HG02870 (cell line): ENCODE data around the gene CACNA1E.

ENCODE experiments used
- ATAC-seq: cut with Tn5 transposase; IDR thresholded peaks from one replicate; pipeline ENCODE4 v1.9.1; 2021; ENCODE audit warnings: mild to moderate bottlenecking, moderate library complexity; ENCODE audit not compliant: unreplicated experiment

The CACNA1E gene

DNA sequence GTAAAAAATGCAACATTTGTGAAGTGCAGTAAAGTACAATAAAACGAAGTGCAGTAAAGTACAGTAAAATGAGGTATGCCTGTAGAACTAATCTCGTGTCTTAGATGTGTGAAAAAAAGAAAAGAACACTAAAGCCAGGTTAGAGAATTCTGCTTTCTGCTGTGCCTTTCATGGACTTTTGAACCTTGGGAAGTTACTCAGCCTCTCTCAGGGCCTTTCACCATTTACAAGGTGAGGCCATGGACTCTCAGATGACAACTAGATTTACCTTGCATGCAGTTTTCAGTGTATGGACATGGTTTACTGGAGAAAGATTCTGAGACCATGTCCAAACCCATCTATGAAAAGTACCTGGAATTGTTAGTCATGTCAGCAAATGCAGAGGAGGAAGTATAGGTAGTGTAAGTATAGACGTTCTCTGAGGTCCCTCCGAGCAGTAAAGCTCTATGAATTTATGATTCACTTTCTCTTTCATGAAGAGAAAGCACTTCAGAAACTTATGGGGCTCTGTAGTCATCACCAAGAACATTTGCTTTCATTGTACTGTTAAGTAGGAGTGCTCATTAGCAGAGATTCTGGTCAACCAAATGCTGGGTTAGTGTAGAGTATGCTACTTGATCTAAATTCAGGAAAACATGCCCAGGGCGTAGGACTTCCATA, 143.1 kb downstream of the CACNA1E start:
- no peak for ATAC-seq

DNA sequence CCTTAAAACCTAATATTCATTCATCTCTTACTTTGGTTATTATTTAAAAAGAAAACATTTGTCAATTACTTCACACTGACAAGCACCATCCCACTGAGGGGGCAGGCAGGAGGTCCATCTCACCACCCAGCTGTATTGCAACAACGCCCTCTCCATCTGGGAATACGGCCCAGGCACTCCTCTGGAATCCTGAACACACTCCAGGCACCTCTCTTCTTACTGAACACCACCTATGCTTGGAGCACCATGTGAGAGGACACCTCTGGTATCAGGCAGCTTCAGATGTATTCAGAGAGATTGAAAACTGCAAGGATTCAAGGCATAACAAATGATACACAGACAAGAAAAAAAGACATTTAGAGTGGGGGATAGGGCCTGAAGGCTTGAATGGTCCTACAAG, 147.1 kb downstream of the CACNA1E start:
- ATAC-seq: no peak

DNA sequence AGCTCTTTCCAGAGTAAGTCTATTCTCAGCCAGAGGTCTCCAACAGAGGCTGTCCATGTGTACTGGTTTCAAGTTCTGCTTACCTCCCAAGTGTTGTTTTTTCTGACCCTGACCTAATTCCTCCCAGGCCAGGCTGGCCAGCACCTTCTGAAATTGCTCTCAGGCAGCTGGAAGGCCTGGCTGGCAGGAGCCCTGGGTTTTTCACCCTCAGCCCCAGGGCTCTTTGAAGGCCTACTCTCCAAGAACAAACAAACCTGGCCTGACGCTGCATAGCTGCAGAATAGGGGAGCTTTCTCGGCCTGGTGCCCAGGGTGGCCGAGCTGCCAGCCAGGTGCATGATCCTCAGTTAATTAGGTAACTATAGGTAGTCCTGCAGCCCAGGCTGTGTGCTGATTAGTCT, 147.5 kb downstream of the CACNA1E start:
- no peak for ATAC-seq

DNA sequence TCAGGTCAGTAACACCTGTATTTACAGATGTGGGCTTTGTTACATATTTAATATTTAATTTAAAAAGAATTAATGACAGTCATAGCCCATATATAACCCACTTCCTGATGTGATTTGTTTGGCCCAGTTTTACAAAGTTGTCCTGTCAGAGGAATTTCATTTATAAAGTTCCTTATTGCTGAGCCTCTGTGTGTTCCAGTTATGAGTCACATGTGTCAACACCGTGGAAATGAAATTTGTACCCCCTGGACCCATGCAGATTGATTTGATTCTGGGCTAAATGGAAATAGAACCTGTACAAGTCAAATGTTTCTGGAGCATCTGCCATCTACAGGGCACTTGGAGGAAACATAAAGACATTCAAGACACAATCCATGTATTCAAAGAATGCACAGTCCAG, 149.2 kb downstream of the CACNA1E start:
- ATAC-seq: no peak

DNA sequence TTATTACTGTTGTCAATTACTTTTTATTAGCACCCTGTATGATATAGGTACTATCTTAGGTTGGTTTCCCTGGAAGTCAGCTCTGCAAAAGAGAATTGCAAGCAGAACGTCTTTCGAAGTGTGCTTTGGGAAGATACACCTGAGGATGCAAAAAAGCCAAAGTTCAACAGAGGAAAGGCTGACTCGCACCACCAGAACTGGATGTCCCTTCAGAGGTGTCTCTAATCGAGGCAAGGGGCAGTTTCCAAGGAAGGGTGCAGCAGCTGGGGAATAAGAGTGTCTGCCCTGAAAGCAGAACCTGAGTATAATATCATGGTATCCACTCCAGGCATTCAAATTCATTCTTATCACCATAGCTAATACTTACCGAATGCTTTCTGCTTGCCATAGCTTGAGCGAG, 149.6 kb downstream of the CACNA1E start:
- ATAC-seq: no peak

DNA sequence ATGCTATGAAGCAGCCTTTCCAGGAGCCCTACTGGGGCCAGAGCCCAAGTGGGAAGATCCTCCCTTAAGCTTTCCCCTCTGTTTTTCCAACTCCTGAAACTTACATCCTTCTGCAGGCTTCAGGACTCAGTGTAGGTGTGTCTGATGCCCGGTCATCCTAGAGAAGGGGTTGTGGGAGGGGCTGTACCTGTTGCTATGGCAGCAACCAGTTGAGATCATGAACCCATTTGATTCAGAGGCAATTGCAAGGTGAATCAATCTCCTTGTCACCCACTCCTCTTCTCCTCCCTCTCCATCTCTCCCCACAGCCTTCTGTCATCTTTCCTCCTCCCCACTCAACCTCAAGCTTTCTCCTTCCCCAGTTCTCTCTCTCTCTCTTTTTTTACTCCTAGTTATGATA, 151.8 kb downstream of the CACNA1E start:
- ATAC-seq: no peak

GRCh38 chr1:181637998-181638397, 154.7 kb downstream of the CACNA1E start:
- no peak for ATAC-seq

DNA sequence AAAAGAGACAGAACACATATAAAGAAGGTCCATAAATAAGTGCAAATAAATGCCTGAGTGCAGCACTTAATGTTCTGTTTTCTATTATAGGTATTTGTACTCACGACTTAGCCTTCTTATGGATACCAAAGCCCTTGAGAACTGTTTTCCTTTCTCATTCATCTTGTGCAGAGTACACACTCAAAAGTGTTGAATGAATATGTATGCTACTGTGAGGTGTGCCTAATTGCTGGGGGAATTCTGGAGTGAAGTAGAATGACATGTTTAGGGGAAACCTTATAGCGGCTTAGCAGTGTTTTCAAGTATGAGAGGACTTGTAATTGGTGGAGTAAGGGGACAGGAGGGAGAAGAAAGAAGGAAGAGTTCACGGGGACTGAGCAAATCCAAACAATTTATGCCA, 157.6 kb downstream of the CACNA1E start:
- ATAC-seq: no peak

DNA sequence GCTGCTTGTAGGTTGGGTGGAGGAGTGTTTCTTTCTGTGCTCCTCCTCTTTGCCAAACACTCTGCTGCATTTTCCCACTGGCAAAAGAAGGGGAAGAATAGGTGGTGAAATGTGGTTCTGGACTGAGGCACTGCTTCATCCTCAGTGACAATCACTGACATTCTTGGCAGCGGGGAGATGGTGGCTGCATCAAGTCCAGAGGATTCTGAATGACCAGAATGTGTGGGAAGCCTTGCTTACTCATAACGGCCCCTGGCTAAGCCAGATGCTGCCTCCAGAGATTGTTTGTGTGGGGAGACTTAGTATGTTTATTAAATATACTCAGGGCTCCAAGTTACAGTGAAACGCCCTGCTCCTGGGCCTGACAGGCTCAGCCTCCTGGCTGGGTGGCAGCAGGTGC, 160.3 kb downstream of the CACNA1E start:
- ATAC-seq: no peak

GRCh38 chr1:181645171-181645570, 161.9 kb downstream of the CACNA1E start:
- no peak for ATAC-seq

DNA sequence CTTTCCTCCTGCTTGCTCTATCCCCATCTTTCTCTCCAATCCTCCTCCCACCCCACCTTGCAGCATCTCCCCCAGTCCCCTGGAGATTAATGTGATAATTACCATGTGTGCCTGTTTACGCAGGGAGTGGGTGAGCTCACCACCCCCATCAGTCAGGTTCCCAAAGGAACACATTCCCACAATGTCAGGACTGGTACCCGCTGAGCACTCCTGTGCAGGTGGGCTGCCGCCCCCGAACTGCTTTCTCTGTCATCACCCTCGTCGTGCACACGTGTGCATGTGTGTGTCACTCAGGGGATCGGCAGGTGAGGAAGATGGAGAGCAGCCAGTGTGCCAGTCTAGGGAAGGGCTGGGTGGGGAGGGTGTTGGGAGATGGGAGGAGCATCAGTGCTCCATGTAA, 163.4 kb downstream of the CACNA1E start:
- ATAC-seq: no peak

DNA sequence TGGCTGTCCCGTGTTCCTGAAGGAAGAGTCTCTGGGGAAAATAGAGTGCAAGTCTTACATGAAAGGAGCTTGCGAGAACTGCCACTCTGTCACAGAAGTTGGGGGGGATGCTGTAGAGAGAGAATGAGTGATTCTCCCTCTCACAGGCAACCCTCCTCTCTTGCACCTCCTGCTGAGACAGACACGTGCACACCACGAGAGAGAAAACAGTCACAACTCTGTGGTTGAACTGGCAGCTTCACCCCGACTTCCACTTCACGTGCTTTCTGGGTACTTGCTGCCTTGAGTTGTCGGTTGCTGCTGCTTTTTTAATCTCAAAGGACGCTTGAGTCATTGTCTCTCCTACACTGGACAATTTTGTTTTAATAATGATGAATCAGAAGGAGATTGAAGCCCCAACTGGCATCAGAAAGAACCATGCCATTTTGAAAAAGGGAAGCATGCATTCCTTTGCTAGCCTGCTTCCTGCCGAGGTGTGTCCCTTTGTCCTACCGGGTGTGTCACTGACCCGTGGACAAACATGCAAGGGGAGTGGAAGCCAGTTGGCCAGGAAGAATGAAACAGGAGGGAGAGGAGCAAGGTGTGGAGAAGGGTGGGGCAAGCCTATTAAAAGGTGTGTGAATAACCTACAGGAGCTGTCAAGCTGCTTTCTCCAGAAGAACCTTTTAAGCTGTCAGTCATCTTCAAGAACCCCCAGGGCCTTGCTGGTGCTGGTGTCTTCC, 164.2 kb downstream of the CACNA1E start:
- no peak for ATAC-seq

GRCh38 chr1:181651276-181651675, 168.0 kb downstream of the CACNA1E start:
- no peak for ATAC-seq

- ATAC-seq: no peak
These were observed 172.4 kb downstream of the CACNA1E start for GRCh38 chr1:181655756-181656155.

DNA sequence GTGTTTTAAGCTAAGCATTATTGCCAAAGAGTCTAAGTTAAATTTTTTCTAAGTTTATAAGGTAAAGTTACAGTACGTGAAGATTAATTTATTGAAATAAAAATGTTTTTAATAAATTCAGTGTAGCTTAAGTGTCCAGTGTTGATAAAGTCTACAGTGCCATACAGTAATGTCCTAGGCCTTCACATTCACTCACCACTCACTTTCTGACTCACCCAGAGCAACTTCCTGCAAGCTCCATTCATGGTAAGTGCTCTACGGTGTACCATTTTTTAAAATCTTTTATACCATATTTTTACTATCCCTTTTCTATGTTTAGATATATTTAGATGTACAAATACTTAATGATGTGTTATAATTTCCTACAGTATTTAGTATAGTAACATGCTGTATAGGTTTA, 173.2 kb downstream of the CACNA1E start:
- no peak for ATAC-seq

DNA sequence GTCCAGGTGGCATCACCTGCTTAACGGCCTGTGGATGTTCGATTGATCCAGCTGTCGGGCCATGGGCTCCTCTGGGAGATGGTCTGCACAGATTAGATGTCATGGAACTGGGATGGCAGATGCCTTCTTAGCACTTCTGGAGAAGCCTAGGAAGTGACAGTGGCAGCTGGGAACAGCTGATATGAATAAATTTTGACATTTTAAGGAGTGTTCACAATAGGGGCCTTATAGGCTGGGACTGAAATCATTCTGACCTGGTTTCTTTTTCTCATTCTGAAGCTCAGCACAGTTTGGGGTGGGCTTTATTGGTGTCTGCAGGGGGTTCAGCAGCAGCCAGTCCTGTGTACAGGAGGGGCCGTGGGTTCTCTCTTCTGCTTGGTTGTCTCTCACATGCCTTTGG, 175.3 kb downstream of the CACNA1E start:
- no peak for ATAC-seq

- ATAC-seq: no peak
These were observed 176.1 kb downstream of the CACNA1E start for GRCh38 chr1:181659321-181659957.

- ATAC-seq: no peak
These were observed 177.3 kb downstream of the CACNA1E start for GRCh38 chr1:181660621-181661020.

GRCh38 chr1:181661569-181661968, 178.3 kb downstream of the CACNA1E start:
- no peak for ATAC-seq

DNA sequence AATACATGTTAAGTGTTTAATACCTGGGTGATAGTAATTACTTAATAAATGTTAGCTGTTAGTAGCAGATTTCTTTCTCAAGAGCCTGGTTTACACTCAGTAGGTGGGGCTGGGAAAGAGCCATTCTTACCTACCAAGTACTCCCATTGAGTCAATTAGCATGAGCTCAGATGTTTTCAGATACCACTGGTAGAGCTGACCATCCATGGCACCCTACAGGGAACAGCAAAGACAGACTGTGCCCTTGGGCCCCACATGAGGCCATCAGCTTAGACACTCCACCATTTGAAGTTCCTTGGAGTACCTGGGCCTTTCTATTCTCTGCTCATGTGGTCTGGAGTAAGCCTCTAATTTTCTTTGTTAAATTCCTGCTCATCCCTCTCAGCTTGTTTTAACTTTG, 179.3 kb downstream of the CACNA1E start:
- no peak for ATAC-seq

DNA sequence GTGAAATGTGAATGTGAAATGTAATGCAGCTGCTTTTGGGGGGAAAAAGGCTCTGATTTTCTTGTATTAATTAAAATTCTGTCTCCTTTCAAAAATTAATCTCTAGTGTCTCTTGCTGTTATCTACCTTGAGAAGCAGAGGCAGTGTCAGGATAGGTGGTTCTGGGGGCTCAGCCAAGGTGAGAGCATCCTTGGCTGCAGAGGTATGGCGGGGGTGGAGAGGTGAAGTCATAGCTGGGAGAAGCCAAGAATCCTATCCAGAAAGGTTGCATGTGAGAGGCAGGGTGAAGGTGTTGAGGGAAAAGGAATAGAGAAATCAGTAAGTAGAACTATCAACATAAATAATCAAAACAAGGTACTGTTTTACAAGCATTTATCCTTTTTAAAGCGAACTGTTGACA, 181.2 kb downstream of the CACNA1E start:
- no peak for ATAC-seq

DNA sequence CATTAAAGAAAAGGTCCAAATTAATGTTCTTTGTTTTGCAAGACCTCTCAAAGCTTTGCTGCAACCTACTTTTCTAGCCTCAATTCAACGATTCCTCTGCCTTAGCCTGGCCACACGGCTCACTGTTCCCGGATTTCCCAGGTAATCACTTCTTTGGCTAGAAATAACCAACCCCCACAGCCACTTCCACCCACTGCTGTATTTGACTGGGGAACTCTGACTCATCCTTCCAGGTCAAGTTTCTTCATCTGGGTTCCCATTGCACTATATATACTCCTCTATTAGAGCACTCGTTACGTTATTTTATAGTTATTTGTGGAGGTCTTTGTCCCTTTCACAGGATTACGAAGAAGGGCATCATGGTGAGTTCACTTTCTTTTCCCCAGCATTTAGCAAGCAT, 185.9 kb downstream of the CACNA1E start:
- no peak for ATAC-seq
